ENCODE results near the gene SWT1. TPM values are rescaled to one million over a fixed set of nuclear protein-coding genes. Genes with fewer than 3 reads are reported as not detected.

Gene SWT1
- total and polyA plus RNA-seq, 9 of the 15 experiments (the other 6 are each of a cell fraction or from before 2014, with no cell fraction given): 1.5 to 3.4 (median 2.3) TPM

GRCh38 chr1:185284533-185285276 lies 127.7 kb downstream of the SWT1 start (continued):
- TF ChIP-seq ZNF609 (CRISPR knock-in tag; IDR thresholded peaks at IDR 0.05; ENCODE audit: borderline replicate concordance): no peak
- TF ChIP-seq NFATC3 (IDR thresholded peaks at IDR 0.05): peak; percentile 95
- TF ChIP-seq HDAC3 (IDR thresholded peaks at IDR 0.05; ENCODE audit: borderline replicate concordance, partially characterized antibody): peak; percentile 75
- TF ChIP-seq NR2C2 (CRISPR knock-in tag; IDR thresholded peaks at IDR 0.05): no peak
- no peak for TF ChIP-seq NR2C2 (tag; IDR thresholded peaks at IDR 0.05)
- peak in 1 of 2 experiments; percentile 6; a peak in 2 of 4 replicates for TF ChIP-seq RAD21 (CRISPR knock-in tag; conservative IDR thresholded peaks at IDR 0.05 in 1 of 2, IDR thresholded peaks at IDR 0.05 in 1 of 2)
- no peak for TF ChIP-seq NR3C1 (CRISPR knock-in tag; IDR thresholded peaks at IDR 0.05)
- TF ChIP-seq POLR2AphosphoS5 (IDR thresholded peaks at IDR 0.05; ENCODE audit: control insufficient read depth, insufficient read depth, low read depth, low read length): peak; percentile 99
- TF ChIP-seq EWSR1 (IDR thresholded peaks at IDR 0.05; ENCODE audit: borderline replicate concordance, low read depth, partially characterized antibody): no peak
- peak; percentile 65 for TF ChIP-seq SMAD1 (IDR thresholded peaks at IDR 0.05; ENCODE audit: low read depth, low read length, partially characterized antibody)
- peak; percentile 20; the same call in 1 of the 2 replicates for TF ChIP-seq CBX5 (IDR thresholded peaks at IDR 0.05; ENCODE audit: borderline replicate concordance, low read depth)
- TF ChIP-seq ZBTB2 (IDR thresholded peaks at IDR 0.05): peak; percentile 76; the same call in 1 of the 2 replicates
- TF ChIP-seq FOSL1 (tag; conservative IDR thresholded peaks at IDR 0.05): peak; percentile 81
- no peak for TF ChIP-seq RBM14 (IDR thresholded peaks at IDR 0.05; ENCODE audit: borderline replicate concordance, insufficient read depth, low read depth, low read length)
- TF ChIP-seq CREB1 (IDR thresholded peaks at IDR 0.05): peak; percentile 77
- TF ChIP-seq CREB1 (CRISPR knock-in tag; IDR thresholded peaks at IDR 0.05): no peak
- TF ChIP-seq ZNF75A (CRISPR knock-in tag; IDR thresholded peaks at IDR 0.05): no peak
- peak; percentile 48 to 78 for TF ChIP-seq NCOA2 (IDR thresholded peaks at IDR 0.05; ENCODE audit: partially characterized antibody in 2 of 2)
- peak; percentile 96 for TF ChIP-seq CCNT2 (IDR thresholded peaks at IDR 0.05; ENCODE audit: borderline replicate concordance, extremely low read depth, insufficient read length, low read depth, low read length)
- no peak for TF ChIP-seq ELF1 (tag; IDR thresholded peaks at IDR 0.05)
- peak; percentile 71; the same call in 1 of the 2 replicates for TF ChIP-seq ELF4 (CRISPR knock-in tag; IDR thresholded peaks at IDR 0.05)
- TF ChIP-seq NCOA4 (IDR thresholded peaks at IDR 0.05; ENCODE audit: partially characterized antibody): peak; percentile 78
